Naive thymus-derived CD8-positive, alpha-beta T cell (primary cell): ENCODE results near the gene TNP2. TPM values are rescaled to one million over a fixed set of nuclear protein-coding genes. Genes with fewer than 3 reads are reported as not detected.
"Not testable (repeated sequence)": the region's sequence is repeated elsewhere in the genome, so short reads cannot be mapped to it uniquely, and the experiment has no call there.

ENCODE experiments used
- ATAC-seq, 2 donors: fragments of 150-1000 bp; cut with Tn5 transposase in 1 of 2; sonication (Bioruptor Pico), chemical (Tn5 transposase) in 1 of 2; 1 replicate in 1 of 2; 2 replicates in 1 of 2; pipeline ENCODE4 v1.10.0; 2021; ENCODE audit warnings: mild to moderate bottlenecking in 2 of 2, moderate library complexity in 2 of 2
- POLR2A ChIA-PET: fragments of 350-600 bp; sonication (Branson Sonifier 250); formaldehyde crosslinking; loops from one replicate; lab custom pipeline; 2021; ENCODE audit warnings: antibody characterized with exemption; lab: Charles Lee
- DNase-seq, 10 donors: peaks; one replicate each; pipeline versions ENCODE4 v3.0.0 to v3.0.0-alpha.2; 2020 to 2022
- H3K27ac Mint-ChIP-seq, 10 donors: one replicate each; pipeline ENCODE4 v1.8.0; 2020 to 2022; ENCODE audit warnings: mild to moderate bottlenecking in 10 of 10, mixed read lengths in 10 of 10, moderate library complexity in 4 of 10, inconsistent platforms in 1 of 10
- H3K27me3 Mint-ChIP-seq, 5 donors: one replicate each; pipeline ENCODE4 v1.8.0; 2021 to 2022; ENCODE audit warnings: mixed read lengths in 5 of 5
- H3K36me3 Mint-ChIP-seq, 3 donors: one replicate each; pipeline ENCODE4 v1.8.0; 2020 to 2022; ENCODE audit warnings: mixed read lengths in 3 of 3, mild to moderate bottlenecking in 2 of 3, inconsistent platforms in 1 of 3
- H3K4me1 Mint-ChIP-seq, 4 donors: one replicate each; pipeline ENCODE4 v1.8.0; 2021 to 2022; ENCODE audit warnings: mixed read lengths in 4 of 4
- H3K4me3 Mint-ChIP-seq, 10 donors: one replicate each; pipeline ENCODE4 v1.8.0; 2020 to 2022; ENCODE audit warnings: mild to moderate bottlenecking in 10 of 10, mixed read lengths in 10 of 10, moderate library complexity in 6 of 10, inconsistent platforms in 1 of 10
- H3K9me3 Mint-ChIP-seq, 9 donors: one replicate each; pipeline ENCODE4 v1.8.0; 2020 to 2022; ENCODE audit warnings: mixed read lengths in 9 of 9, mild to moderate bottlenecking in 3 of 9, inconsistent platforms in 1 of 9, moderate library complexity in 1 of 9
- microRNA-seq: library from miRNA; unstranded; fragments of <30 nt; microRNA quantifications from one replicate; pipeline ENCODE4 v1.2.0, GENCODE V29; 2022; ENCODE audit warnings: borderline microRNAs expressed
- polyA plus RNA-seq, 3 donors: library from polyadenylated mRNA; unstranded; fragments of 300-500 nt; fragmentation: Illumina TruSeq; gene quantifications; one replicate each; pipeline ENCODE4 v1.2.3, GENCODE V29; 2021
- total RNA-seq, 8 experiments: library from RNA in 2 of 8; stranded (reverse) in 2 of 8; gene quantifications; one replicate each; pipeline ENCODE4 v1.2.3 and lab custom pipeline; 2021 to 2026

Gene TNP2
- total and polyA plus RNA-seq, 5 experiments from 2014 or later, result not detected

DNA sequence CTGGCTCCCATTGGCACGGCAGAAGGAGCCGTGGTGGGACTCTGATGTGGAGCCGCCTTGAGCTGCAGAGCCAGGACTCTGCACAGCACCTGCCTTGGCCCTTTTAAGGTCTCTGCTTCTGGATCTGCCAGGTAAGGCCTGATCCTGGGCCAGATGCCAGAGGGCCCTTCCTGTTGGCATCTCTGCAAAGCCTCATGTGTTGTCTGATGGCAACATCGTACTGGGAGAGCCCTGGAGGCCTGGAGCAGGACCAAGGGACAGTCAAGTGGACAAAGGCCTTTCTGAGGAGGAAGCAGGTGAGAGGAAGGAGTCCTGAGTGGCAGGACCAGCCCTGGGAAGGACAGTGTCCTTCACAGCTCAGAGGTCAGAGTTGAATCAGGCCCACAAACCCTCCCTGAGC, 39.2 kb downstream of the TNP2 start:
- no peaks in the 10 kb centered on the region for H3K9me3 Mint-ChIP-seq
- H3K27me3 Mint-ChIP-seq, result no peaks in the 10 kb centered on the region
- POLR2A ChIA-PET, result interaction anchor here (2.3 kb wide), 1 partner anchor 26 kb away, joined by 15 read pairs; the partner anchor contains the start of gene SOCS1
- H3K4me1 Mint-ChIP-seq, result peaks cover 33 to 77% (median 69%) of the 10 kb centered on the region in 4 donors
- DNase-seq (no peak), ATAC-seq (no peak)
- H3K36me3 Mint-ChIP-seq, result no peaks in the 10 kb centered on the region
- H3K27ac Mint-ChIP-seq, result peak overlapping the region; percentile 34 to 96 (median 84)
- H3K4me3 Mint-ChIP-seq, result no peak overlapping the region

DNA sequence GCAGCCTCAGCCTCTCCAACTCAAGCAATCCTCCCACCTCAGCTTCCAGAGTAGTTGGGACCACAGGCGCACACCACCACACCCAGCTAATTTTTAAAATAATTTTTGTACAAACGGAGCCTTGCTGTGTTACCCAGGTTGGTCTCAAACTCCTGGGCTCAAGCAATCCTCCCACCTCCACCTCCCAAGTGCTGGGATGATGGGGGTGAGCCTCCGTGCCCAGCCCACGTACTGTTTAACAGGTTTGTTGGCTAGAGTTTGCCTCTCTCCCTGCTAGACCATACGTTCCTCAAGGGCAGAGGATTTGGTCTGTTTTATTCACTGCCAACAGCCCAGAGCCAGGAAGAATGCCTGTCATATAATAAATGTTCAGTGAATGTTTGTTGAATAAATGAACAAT, 39.7 kb downstream of the TNP2 start:
- Mint-ChIP-seq H3K27ac (peak overlapping the region; percentile 49 to 96 (median 86)), H3K36me3 (no peaks in the 10 kb centered on the region), H3K4me3 (peak overlapping the region in 1 of 10 donors; percentile 34), H3K4me1 (peaks cover 35 to 78% (median 70%) of the 10 kb centered on the region in 4 donors), H3K27me3 (no peaks in the 10 kb centered on the region), H3K9me3 (no peaks in the 10 kb centered on the region)
- DNase-seq (no peak), ATAC-seq (no peak)
- POLR2A ChIA-PET, result interaction anchor here (2.3 kb wide), 1 partner anchor 26 kb away, joined by 15 read pairs; the partner anchor contains the start of gene SOCS1

DNA sequence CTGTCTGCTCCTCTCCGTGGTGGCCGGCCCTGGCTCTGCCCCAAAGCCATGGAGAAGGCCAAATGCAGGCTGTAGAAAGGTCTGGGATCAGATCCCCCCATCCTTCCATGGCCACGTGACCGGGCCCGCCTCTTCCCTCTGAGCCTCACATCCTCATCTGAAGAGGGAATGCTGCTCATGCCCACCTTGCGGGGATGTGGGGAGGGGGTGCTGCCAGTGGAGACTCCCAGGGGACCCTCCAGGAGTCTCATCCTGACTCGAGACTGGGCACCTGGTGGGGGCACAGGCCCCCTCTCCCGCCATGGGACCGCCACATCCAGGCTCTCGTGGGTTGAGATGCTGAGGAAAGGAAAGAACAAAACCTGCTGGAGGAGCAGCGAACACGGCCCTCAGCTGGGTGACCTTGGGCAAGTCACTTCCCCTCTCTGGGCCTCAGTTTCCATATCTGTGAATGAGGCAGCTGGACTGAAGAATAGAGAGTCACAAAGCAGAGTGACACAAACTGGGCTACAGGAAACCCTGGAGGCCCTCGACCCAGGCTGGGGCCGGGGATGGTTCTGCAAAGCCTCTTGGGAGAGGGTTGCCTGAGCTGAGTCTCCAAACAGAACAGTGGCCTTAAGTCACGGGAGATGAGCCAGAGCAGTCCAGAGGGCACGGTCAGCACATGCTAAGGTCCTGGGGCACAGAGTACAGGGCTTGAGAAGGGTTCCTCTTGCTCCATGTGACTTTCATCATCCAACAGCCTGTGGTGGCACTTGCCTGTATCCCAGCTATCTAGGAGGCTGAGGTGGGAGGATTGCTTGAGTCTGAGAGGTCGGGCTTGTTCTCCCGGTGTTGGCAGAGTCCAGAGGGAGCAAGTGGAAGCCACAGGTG, 43.2 kb downstream of the TNP2 start:
- Mint-ChIP-seq H3K4me1 (peaks cover 28 to 72% (median 55%) of the 10 kb centered on the region in 4 donors), H3K9me3 (no peaks in the 10 kb centered on the region), H3K36me3 (no peaks in the 10 kb centered on the region), H3K27me3 (no peaks in the 10 kb centered on the region), H3K27ac (peak overlapping the region; percentile 94 to 99 (median 97)), H3K4me3 (peak overlapping the region; percentile 48 to 90 (median 80))
- DNase-seq, result no peak
- POLR2A ChIA-PET, result interaction anchor here (0.6 to 5.8 kb wide), 14 partner anchors 7 to 572 kb away, joined by 3 to 148 read pairs (median 5); partner anchors contain the start of genes CLEC16A, SOCS1 and ZC3H7A
- no peak for ATAC-seq

DNA sequence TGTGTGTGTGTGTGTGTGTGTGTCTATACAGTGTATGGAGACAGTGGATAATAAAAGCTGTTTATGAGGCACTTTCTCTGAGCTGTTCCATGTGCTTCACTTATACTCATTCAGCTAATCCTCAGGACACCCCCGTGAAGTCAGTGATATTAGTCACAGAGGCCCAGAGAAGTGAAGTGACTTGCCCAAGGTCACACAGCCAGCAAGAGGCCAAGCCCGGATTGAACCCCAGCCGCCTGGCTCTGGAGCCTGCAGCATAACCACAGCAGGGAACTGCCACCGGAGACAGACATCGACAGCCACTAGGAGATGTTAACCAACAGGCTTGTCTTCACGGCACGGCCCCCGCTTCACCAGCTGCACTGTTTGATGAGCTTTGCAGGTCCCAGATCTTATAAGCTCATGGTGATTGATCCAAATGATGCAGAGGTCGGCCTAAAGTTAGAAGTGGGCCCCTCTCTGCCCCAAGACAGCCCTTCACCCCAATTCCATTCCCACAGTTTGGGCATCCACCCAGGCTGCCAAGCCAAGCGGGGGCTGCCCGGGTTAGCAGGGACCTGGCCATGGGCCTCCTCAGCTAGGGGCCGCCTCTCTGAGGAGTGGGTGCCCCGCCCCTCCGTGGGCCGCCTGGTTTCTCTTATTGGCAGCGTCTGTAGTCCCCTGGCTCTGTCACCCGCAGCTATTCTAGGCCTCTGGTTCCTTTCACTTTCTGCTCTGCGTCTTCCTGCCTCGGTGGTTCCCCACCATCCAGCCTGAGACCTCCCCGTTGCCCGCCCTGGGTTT, 44.0 kb downstream of the TNP2 start:
- DNase-seq, result peak; percentile 52 to 91 (median 74)
- ATAC-seq, result peak; percentile 86 to 90
- Mint-ChIP-seq H3K36me3 (no peaks in the 10 kb centered on the region), H3K27ac (peak overlapping the region; percentile 94 to 99 (median 97)), H3K4me1 (peaks cover 28 to 71% (median 53%) of the 10 kb centered on the region in 4 donors), H3K9me3 (no peaks in the 10 kb centered on the region), H3K4me3 (peak overlapping the region; percentile 48 to 90 (median 80)), H3K27me3 (no peaks in the 10 kb centered on the region)
- POLR2A ChIA-PET, result interaction anchor here (0.6 to 5.8 kb wide), 16 partner anchors 8 to 572 kb away, joined by 3 to 148 read pairs (median 5); partner anchors contain the start of genes CLEC16A, SOCS1, TXNDC11 and ZC3H7A

DNA sequence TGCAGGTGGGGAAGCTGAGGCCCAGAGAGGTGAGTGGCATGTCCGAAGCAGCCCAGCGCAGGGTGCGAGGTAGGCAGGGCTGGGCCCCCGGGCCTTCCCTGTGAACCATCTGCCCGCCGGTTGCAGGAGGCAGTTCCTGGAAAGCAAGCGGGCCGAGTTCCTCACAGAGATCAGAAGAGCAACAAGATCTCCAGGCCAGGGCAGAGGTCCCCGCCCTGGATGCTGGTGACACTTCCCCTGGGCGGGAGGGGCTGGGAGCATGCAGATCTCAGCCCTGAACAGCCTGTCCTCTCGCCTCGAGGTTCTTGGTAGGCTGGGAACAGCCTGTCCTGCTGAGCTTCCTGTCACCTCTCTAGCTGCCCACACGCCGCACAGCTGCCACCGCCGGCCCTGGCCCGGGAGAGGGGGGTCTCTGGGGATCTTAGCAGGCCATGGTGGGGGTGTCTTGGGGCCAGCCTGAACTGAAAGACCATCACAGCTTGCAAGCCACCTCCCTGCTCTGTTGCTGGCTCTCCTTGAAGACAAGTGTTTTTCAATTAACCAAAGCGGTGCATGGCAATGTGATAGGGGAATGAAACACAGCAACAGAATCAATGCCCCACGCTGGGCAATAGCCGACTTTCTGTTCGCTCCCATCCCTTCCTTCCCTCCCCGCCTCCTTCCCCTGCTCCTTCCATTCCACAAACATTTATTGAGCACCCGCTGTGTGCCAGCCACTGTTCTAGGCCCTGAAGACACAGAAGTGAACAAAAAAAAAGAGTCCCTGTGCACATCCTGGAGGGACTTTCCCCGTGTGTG, 44.8 kb downstream of the TNP2 start:
- no peaks in the 10 kb centered on the region for H3K36me3 Mint-ChIP-seq
- POLR2A ChIA-PET, result interaction anchor here (0.6 to 5.8 kb wide), 16 partner anchors 9 to 573 kb away, joined by 3 to 148 read pairs (median 5); partner anchors contain the start of genes CLEC16A, SOCS1, TXNDC11 and ZC3H7A
- ATAC-seq, result peak; percentile 35 to 54

DNA sequence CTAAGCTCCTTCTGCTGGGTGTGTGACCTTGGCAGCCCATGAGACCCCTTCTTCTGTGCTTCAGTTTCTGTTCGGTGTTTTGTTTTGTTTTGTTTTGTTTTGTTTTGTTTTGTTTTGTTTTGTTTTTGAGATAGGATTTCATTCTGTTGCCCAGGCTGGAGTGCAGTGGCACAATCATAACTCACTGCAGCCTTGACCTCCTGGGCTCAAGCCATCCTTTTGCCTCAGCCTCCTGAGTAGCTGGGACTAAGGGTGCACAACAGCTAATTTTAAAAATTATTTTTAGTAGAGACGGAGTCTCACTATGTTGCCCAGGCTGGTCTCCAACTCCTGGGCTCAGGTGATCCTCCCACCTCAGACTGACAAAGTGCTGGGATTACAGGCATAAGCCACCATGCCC, 48.6 kb downstream of the TNP2 start:
- DNase-seq, H3K4me3 Mint-ChIP-seq, H3K27me3 Mint-ChIP-seq, POLR2A ChIA-PET, ATAC-seq: not testable (repeated sequence)
- H3K4me1 Mint-ChIP-seq, result peaks cover 19 to 43% (median 39%) of the 10 kb centered on the region in 4 donors
- peaks cover 0 to 13% (median 5%) of the 10 kb centered on the region in 9 donors for H3K9me3 Mint-ChIP-seq
- H3K36me3 Mint-ChIP-seq, result peaks cover 0 to 14% (median 9%) of the 10 kb centered on the region in 3 donors
- peak overlapping the region in 3 of 10 donors; percentile 4 to 41 (median 10) for H3K27ac Mint-ChIP-seq

More for the DNA sequence above, 44.8 kb downstream of the TNP2 start:
- H3K27ac Mint-ChIP-seq, result peak overlapping the region; percentile 94 to 99 (median 97)
- H3K9me3 Mint-ChIP-seq, result no peaks in the 10 kb centered on the region
- H3K4me1 Mint-ChIP-seq, result peaks cover 29 to 66% (median 47%) of the 10 kb centered on the region in 4 donors
- peak overlapping the region; percentile 48 to 90 (median 80) for H3K4me3 Mint-ChIP-seq
- peak; percentile 17 to 83 (median 52) for DNase-seq
- H3K27me3 Mint-ChIP-seq, result no peaks in the 10 kb centered on the region

DNA sequence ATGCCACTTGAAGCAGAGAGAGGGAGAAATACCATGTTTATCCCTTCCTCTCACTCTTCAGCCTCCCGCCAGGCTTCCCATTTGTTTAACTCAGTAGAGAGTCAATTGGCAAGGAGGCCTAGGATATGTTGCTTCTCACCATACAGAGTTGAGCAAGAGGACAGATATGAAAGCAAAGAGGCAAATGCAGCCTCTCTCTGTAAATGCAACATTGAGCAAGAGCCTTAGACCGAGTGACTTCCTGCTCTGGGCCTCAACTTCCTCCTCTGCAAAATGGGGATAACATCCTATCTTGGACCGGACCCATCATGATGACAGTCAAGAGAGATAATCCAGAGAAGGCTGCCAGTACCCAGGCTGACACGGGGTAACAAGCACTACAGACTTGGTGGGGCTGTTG, 49.9 kb downstream of the TNP2 start:
- POLR2A ChIA-PET, result no interaction called here

DNA sequence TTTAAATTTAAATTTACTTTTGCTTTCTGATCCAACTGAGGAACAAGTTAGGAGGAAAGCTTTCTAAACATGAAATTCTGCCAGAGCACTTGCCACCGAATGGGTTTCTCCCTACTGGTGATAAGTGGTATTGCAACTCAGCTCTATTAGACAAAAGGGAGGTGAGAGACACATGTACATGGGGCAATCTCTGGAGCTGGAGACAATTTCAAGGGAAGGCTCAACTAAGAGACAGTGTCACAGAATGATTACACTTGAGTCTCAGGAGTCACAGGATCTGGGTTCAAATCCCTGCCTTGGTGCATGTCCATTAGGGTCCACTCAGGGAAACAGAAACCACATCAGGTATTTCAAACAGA, 50.5 kb downstream of the TNP2 start:
- H3K27ac Mint-ChIP-seq, result peak overlapping the region in 2 of 10 donors; percentile 11 to 53
- peaks cover 0 to 14% (median 9%) of the 10 kb centered on the region in 3 donors for H3K36me3 Mint-ChIP-seq
- H3K9me3 Mint-ChIP-seq, result peaks cover 0 to 13% (median 5%) of the 10 kb centered on the region in 9 donors
- ATAC-seq (no peak), DNase-seq (no peak)
- peaks cover 6 to 25% (median 22%) of the 10 kb centered on the region in 4 donors for H3K4me1 Mint-ChIP-seq
- POLR2A ChIA-PET, result interaction anchor here (0.6 to 1.3 kb wide), 4 partner anchors 14 to 37 kb away, joined by 3 to 7 read pairs (median 4); partner anchors contain the start of gene SOCS1
- H3K27me3 Mint-ChIP-seq, result no peaks in the 10 kb centered on the region
- H3K4me3 Mint-ChIP-seq, result no peak overlapping the region

More for the DNA sequence above, 49.9 kb downstream of the TNP2 start:
- Mint-ChIP-seq H3K36me3 (peaks cover 0 to 14% (median 9%) of the 10 kb centered on the region in 3 donors), H3K4me3 (no peak overlapping the region), H3K27me3 (no peaks in the 10 kb centered on the region), H3K27ac (peak overlapping the region in 1 of 10 donors; percentile 11), H3K9me3 (peaks cover 0 to 13% (median 5%) of the 10 kb centered on the region in 9 donors), H3K4me1 (peaks cover 8 to 30% (median 26%) of the 10 kb centered on the region in 4 donors)
- no peak for ATAC-seq
- DNase-seq, result no peak

Small RNAs within 50 kb of the gene (microRNA-seq; reads per million reads assigned to microRNA genes)
- gene MIR548H2, result not detected

Other genes starting within 250 kb of the TNP2 start
- 10 to 100 TPM; 15.8 to 16.5 TPM for gene SOCS1, start 13.1 kb downstream of the TNP2 start, total RNA-seq
- gene SOCS1, start 13.1 kb downstream of the TNP2 start, polyA plus RNA-seq, result 10 to 100 TPM; 13.5 to 24.0 (median 13.5) TPM
- gene PRM3, start 4.3 kb upstream of the TNP2 start, total RNA-seq, result not detected
- gene PRM3, start 4.3 kb upstream of the TNP2 start, polyA plus RNA-seq, result not detected
- not detected for gene PRM2, start 7.2 kb upstream of the TNP2 start, total RNA-seq
- gene PRM2, start 7.2 kb upstream of the TNP2 start, polyA plus RNA-seq, result not detected
- gene PRM1, start 12.0 kb upstream of the TNP2 start, total RNA-seq, result not detected
- not detected for gene PRM1, start 12.0 kb upstream of the TNP2 start, polyA plus RNA-seq
- 1 to 10 TPM; 2.4 to 2.8 TPM for gene RMI2, start 76.1 kb upstream of the TNP2 start, total RNA-seq
- 10 to 100 TPM in 1 of 3 donors, 1 to 10 TPM in 2; 1.3 to 13.5 (median 7.1) TPM for gene RMI2, start 76.1 kb upstream of the TNP2 start, polyA plus RNA-seq